Stimulated activated CD4-positive, alpha-beta T cell treated with anti-CD3 and anti-CD28 coated beads, Interleukin-2, amount 100 ng/mL, for 24 hours (primary cell): ENCODE results near the gene EVC2.

Experiments
- DNase-seq, 2 donors: peaks; one replicate each; pipeline ENCODE4 v3.0.0-alpha.2; 2020

EVC2 gene

DNA sequence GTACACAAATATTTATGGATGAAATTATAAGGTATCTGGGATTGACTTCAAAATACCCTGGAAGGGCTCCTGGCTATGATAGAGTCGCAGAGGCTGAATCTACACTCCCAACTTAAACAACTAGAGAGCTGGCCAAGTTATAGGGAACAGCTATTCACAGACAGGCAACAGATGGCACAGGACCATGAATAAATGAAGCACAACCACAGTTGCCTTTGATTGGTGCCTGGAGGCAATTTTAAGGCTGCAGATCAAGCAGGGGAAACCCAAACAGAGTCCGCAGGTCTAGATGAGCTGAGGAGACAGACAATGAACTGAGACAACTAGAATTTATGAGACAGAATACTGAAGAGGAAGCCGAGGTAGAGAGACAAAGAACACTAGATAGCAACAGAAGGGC, 155.9 kb downstream of the EVC2 start:
- DNase-seq: no peak

DNA sequence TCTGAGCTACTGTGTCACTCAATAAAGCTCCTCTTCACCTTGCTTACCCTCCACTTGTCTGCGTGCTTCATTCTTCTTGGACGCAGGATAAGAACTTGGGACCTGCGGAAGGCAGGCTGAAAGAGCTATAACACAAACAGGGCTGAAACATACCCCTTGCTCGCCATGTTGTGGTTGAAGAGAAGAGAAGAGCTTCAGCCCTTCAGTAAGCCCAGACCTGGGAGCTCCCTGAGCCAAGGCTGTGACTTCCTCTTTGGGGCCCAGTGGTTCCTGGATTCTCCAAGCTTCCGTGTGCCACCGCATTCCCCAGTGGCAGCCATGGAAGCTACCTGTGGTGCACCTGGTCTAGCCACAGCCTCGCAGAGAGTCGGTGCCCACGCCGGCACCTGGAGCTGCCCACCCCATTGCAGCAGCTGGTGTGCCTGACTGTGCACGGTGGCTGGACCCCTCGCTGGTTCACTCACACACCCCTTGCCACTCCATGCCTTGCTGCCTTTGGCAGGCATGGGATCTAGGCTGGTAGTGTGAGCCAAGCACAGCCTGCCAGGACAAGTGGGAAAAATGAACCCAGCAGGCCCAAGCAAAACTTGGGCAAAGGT, 160.6 kb downstream of the EVC2 start:
- no peak for DNase-seq

DNA sequence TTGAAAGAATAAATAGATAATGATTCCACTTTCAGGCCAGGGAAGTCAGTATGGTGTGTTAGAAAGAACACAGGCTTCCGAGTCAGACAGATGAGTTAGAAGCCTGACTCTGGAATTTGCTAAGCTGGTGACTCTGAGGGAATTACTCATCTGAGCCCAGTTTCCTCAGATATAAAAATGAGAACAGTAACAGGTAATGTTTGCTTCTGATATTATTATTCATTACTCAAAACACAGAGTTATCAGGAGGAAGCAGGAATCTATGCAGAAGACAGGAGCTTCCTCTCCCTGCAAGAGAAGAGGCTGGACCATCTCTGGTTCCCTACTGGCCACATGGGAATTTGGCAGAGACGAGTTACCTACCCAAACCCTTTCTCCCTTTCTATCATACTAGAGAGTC, 163.1 kb downstream of the EVC2 start:
- no peak for DNase-seq

DNA sequence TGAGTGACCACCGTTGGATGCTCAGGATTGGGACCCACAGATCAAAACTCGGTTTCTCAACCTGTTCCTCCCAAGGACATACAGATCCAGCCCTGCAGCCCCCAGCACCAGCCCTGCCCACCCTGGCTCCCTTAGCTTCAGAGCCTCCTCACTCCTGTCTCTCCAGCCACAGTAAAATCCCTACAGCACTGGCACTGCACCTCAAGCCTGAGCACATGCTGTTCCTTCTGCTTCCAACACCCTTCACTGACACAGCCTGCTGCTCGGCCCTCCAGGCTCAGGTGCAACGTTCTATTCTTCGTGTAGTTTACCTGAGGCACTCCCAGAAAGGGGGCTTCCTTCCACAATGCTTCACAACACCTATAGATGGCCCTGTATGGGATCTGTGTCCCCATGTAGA, 163.6 kb downstream of the EVC2 start:
- DNase-seq: no peak

DNA sequence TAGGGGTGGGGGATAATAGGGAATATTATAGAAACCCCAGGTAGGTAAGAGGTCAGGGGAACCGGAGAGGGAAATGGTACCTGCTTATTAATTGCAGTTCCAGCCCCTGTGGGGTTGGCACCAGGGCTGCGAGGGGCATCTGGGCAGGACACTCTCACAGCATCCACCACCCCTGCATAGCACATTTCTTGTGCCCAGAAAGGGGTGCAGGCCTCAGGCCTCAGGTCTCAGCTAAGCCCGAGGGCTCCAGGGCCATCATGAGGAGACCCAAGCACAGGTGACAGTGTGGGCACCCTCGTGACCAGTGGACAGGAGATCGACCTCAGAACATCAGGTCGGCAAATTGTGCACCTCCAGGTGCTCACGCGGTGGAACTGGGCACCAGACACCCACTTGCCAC, 164.7 kb downstream of the EVC2 start:
- no peak for DNase-seq

DNA sequence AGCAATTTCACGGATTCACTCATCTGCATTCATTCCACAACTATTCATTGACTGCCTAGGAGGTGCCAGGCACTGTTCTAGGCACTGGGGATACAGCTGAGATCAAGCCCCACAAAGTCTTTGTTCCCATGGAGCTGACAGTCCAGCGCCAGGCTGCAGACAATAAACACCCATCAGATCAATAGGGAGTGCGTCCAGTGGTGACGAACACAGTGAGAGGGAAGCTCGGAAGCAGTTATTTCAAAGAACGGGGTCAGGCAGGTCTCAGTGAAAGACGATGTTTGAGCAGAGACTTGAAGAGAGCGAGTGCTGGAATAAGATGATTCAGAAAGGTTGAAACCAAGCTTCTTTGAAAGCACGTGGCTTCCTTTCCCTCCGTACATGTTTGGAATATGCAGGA, 167.2 kb downstream of the EVC2 start:
- DNase-seq: no peak

DNA sequence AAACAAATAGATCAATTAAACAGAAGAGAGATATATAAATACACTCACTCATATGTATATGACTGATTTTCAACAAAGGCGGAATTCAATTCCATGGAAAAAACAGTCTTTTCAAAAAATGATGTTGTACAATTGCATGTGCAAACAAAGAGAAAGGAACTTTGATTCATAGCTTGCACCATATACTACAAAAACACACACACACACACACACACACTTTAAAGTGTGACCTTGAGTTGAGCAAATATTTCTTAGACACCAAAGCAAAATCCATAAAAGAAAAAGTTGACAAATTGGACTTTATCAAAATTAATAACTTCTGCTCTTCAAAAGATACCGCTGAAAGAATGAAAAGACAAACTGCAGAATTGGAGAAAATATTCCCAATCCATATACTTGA, 168.8 kb downstream of the EVC2 start:
- no peak for DNase-seq

DNA sequence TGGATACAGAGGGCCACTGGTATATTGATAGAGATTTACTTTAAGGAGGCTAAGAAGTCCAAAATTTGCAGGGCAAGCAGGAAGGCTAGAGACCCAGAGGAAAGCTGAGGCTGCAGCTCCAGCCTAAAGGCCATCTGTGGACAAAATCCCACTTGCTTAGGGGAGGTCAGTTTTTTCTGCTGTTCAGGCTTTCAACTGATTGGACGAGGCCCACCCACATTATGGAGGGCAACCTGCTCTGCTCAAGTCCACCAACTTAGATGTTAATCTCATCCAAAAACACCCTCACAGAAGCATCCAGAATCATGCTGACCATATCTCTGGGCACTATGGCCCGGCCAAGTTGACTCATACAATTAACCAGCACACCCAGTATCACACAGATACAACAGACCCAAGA, 176.3 kb downstream of the EVC2 start:
- no peak for DNase-seq

DNA sequence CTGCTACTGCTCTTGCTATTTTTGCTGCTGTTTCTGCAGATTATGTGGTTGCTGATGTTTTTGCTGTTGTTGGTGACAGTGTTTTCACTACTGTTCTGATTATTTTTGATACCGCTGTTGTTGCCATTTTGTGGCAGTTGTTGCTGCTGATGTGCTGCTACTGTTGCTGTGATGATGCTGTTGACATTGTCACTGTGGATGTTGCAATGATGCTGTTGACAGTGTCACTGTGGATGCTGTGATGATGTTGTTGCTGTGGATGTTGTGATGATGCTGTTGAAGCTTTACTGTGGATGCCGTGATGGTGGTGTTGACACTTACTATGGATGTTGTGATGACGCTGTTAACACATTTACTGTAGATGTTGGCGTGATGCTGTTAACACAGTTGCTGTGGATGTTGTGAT, 180.3 kb downstream of the EVC2 start:
- DNase-seq: no peak

DNA sequence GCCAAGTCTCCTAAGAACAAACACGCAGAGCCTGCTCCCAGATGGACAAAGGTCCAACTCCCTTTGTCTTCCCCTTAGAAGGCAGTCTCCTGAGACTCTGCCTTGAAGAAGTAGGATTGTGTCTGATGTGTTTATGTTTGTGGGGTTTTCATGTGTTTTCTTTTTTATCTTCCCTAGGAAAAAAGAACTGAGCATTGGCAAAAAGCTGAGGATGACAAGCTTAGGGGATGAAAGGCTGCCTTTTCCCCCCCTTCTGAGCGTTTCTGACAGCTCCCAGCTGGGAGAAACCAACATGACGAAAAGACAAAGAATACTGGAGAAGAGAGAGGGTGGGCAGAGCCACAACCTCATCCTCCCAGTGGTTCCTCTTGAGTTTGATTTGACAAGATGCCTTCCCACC, 181.1 kb downstream of the EVC2 start:
- DNase-seq: no peak

DNA sequence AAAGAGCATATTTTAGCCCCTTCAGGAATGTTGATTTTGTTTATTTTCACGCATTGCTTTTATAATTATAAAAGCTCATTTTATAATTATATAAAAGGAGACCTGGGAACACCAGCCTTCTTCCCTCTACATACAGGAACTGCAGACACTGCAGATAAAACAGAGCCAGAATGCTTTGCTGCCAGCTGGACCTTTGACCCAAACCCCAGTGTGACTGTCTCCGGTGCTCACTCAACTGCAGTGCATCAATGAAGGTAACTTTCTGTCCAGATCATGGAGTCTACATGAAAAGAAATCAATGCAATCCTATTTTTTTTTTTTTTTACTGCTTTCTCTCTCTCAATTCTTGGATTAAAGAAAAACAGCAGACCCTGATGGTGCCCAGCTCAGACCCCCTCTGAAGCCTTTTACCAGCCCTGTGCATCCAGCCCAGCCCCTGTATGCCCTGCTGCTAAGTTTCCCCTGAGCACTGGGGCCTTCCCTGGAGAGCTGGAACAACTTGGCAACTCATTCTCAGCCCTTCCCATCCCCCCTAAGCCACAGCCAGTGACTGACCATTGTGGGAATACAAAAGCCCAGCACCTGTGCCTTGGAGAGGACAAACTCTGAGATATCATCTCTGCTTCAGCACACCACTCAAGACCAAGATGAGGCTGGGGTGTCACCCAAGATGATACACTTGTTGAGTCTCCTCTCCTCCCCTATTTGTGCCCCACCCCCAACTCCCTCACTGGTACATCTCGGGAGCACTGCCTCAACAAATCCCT, 182.1 kb downstream of the EVC2 start:
- DNase-seq: no peak

DNA sequence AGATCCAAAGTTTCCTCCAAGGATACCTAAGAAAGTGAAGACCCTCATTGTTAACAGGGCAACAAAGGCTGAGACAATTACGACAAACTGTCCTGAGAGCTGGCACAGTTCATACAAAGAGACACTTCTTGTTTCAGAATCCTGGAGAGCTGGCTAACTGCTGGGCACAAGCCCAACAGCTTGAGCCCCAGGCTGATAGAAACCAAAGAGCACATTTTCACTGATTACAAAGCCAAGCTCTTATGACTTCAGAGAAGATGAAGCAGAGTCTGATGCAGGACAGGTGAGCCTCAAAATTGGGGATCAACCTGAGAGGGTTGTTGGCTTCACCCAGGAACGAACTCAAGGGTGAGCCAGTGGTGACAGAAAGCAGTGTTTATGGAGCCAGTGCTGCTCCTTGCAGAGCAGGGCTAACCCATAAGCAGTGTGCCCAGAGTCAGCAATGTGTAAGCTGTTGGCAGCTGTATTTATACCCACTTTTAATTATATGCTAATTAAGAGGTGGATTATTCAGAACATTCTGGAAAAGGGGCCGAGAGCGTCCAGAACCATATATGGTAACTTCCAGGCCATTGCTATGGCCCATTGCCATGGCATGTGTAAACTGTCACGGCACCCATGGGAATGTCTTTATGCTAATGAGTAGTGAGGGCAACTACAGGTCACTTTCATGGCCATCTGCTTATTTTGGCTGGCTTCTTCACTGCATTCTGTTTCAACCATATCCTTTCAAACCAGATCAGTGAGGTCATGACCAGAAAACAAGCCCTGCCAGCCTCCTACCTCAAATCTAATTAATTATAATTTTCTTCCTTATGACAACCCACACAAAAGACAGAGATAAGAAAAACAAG, 183.7 kb downstream of the EVC2 start:
- DNase-seq: no peak

DNA sequence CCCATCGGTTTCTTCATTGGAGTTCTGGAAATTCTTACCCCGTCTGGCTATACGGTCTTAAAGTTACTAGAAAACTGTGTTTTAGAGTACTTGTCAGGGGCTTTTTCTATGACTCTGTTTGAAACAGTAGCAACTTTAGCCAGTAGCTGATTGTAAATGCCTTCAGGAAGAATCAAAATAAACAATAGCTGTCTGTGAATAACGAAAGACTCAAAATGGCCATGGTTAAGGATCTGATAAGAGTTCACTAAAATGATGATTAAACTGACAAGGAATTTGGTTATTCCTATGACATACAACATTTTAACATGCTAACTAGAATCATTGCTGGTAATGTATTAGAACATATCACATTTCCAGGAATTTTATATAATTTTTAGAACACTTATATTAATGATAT, 191.0 kb downstream of the EVC2 start:
- no peak for DNase-seq

DNA sequence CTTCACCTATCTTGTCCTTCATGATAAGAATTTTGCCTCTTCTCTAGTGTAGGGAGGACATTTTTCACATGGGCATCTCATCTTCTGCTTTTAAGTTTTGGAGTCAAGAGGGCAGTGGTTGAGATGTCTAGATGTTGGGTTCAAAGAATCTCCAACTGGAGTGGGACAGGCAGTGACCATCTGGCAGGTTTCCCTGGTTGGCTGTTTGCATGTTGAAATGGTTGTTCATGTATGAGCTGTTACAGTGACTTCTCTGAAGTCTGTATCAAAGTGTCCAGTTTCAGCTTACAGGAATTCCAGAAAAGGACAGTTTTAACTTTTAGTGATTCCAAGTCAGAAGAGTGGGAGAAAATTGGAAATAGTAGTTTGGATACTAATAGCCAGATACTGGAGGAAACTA, 192.7 kb downstream of the EVC2 start:
- DNase-seq: no peak
